ENCODE measurements around the gene TIGIT. TPM values are rescaled to one million over a fixed set of nuclear protein-coding genes. Genes with fewer than 3 reads are reported as not detected.

Gene TIGIT
- total RNA-seq, 1 donor from 2014 or later: 6.7 TPM

Other genes starting within 250 kb of the TIGIT start
- 0.68 and 0.76 TPM in 2 replicates for gene CCDC191, start 237.5 kb upstream of the TIGIT start, total RNA-seq
- gene QTRT2, start 237.3 kb upstream of the TIGIT start, total RNA-seq: 40.2 and 41.3 TPM in 2 replicates
- 0.11 TPM in 1 of 2 replicates, not detected in the other for gene DRD3, start 115.0 kb upstream of the TIGIT start, total RNA-seq
- 0.64 and 0.74 TPM in 2 replicates for gene ZNF80, start 56.5 kb upstream of the TIGIT start, total RNA-seq

All from activated T-helper 2 cell treated with anti-CD3 and anti-CD28 coated beads, Interferon-gamma antibody, Interleukin-2, Interleukin-4, amounts not matched to agents 10 μg/mL and 5 μg/mL and 100 μg/mL, durations not matched to agents 14 hours and 24 hours and 36 hours (primary cell).